GM12878 (cell line): ENCODE data around the gene CTXN1. TPM values are rescaled to one million over a fixed set of nuclear protein-coding genes. Genes with fewer than 3 reads are reported as not detected.

Experiments used
- ATAC-seq: fragments of 200-7000 bp; cut with Tn5 transposase; 3 replicates; pipeline ENCODE4 v1.9.1; 2020; ENCODE audit warnings: mild to moderate bottlenecking, moderate library complexity
- BruUV-seq: library from RNA; stranded (reverse); fragments of 400-500 nt; replicated peaks from 2 replicates; lab custom pipeline; 2021; lab: Mats Ljungman, UMichigan
- CTCF ChIA-PET: fragments of 300-600 bp; sonication (Branson Sonifier 250); formaldehyde crosslinking; extraction: SDS; loops from one replicate; lab custom pipeline; 2021; ENCODE audit warnings: inconsistent platforms; lab: Yijun Ruan, JAX
- POLR2A ChIA-PET: fragments of 350-600 bp; formaldehyde crosslinking; extraction: SDS; loops from one replicate; lab custom pipeline; 2021; ENCODE audit warnings: inconsistent platforms; lab: Charles Lee
- RAD21 ChIA-PET: fragments of 300-600 bp; sonication (Branson Sonifier 250); formaldehyde crosslinking; loops from one replicate; lab custom pipeline; 2023; ENCODE audit warnings: antibody characterized with exemption; ENCODE audit not compliant: unreplicated experiment; lab: Charles Lee
- SMC1A ChIA-PET: fragments of 300-600 bp; sonication (Branson Sonifier 250); formaldehyde crosslinking; loops from one replicate; lab custom pipeline; 2023; ENCODE audit not compliant: unreplicated experiment, uncharacterized antibody; lab: Charles Lee
- DNase-seq: peaks from one replicate; pipeline ENCODE4 v3.0.0-alpha.2; 2011; ENCODE audit warnings: low read depth, low spot score
- FAIRE-seq: peaks from 3 replicates; lab custom pipeline; 2011; peaks lifted over from hg19 to GRCh38; lab: Jason Lieb, UNC
- H2AFZ ChIP-seq: 2 replicates; pipeline ENCODE4 v1.6.0; 2011; ENCODE audit warnings: low read depth, low read length, control low read depth; ENCODE audit not compliant: control insufficient read depth
- H3K27ac ChIP-seq: 2 replicates; pipeline ENCODE4 v1.5.1; 2011; ENCODE audit warnings: control low read depth; ENCODE audit not compliant: control insufficient read depth, insufficient read depth
- H3K27me3 ChIP-seq, 2 experiments: replicated peaks in 1 of 2; 2 replicates each; pipeline versions ENCODE4 v1.6.0 to v1.6.1; 2011; ENCODE audit warnings: low read length in 1 of 2; ENCODE audit not compliant: control insufficient read depth in 2 of 2, insufficient read depth in 2 of 2
- H3K36me3 ChIP-seq, 2 experiments: 2 replicates each; pipeline ENCODE4 v1.5.1; 2011; ENCODE audit warnings: low read length in 1 of 2; ENCODE audit not compliant: control insufficient read depth in 2 of 2, insufficient read depth in 2 of 2
- H3K4me1 ChIP-seq: 2 replicates; pipeline ENCODE4 v1.6.1; 2011; ENCODE audit warnings: mild to moderate bottlenecking, low read length, moderate library complexity, mixed read lengths; ENCODE audit not compliant: control insufficient read depth, insufficient read depth
- H3K4me2 ChIP-seq: 2 replicates; pipeline ENCODE4 v1.6.0; 2011; ENCODE audit warnings: control low read depth; ENCODE audit not compliant: control insufficient read depth, insufficient read depth
- H3K4me3 ChIP-seq: fragments of 200-600 bp; sonication (generic); 2 replicates; pipeline ENCODE4 v1.5.1; 2016
- H3K79me2 ChIP-seq: 2 replicates; pipeline ENCODE4 v1.6.0; 2011; ENCODE audit warnings: low read length; ENCODE audit not compliant: control insufficient read depth, insufficient read depth
- H3K9ac ChIP-seq: 2 replicates; pipeline ENCODE4 v1.8.0; 2011; ENCODE audit warnings: low read length, control low read depth, mixed read lengths; ENCODE audit not compliant: control insufficient read depth, insufficient read depth
- H3K9me3 ChIP-seq: replicated peaks from 3 replicates; pipeline ENCODE4 v1.5.1; 2011; ENCODE audit warnings: mild to moderate bottlenecking, low read length; ENCODE audit not compliant: control insufficient read depth, insufficient read depth
- H4K20me1 ChIP-seq: 2 replicates; pipeline ENCODE4 v1.6.0; 2011; ENCODE audit not compliant: control insufficient read depth, insufficient read depth
- ETV6 ChIP-seq, 2 experiments: fragments of 450-650 bp in 1 of 2; IDR thresholded peaks in 1 of 2; conservative IDR thresholded peaks in 1 of 2; 2 replicates each; pipeline ENCODE4 v1.6.1; 2014; ENCODE audit warnings: antibody characterized with exemption in 1 of 2, borderline replicate concordance in 1 of 2, low read depth in 1 of 2, mild to moderate bottlenecking in 1 of 2, moderate library complexity in 1 of 2
- NFYA ChIP-seq: IDR thresholded peaks from 2 replicates; pipeline ENCODE4 v1.6.1; 2011; ENCODE audit warnings: low read depth, mild to moderate bottlenecking, low read length, improper control_type of control experiment, borderline replicate concordance
- RAD51 ChIP-seq: fragments of 450-650 bp; IDR thresholded peaks from 2 replicates; pipeline ENCODE4 v1.6.1; 2016; ENCODE audit warnings: moderate library complexity, mild to moderate bottlenecking, inconsistent platforms
- whole genome bisulfite sequencing: methylation state at CpG from one replicate; pipeline ENCODE4 v1.1.6; 2016; ENCODE audit warnings: low lambda C conversion rate; ENCODE audit not compliant: insufficient replicate concordance, insufficient coverage; ENCODE audit errors: missing lambda C conversion rate; 5-methylcytosine and 5-hydroxymethylcytosine counted together
- in situ Hi-C: fragments of 300-500 bp; cut with MboI; formaldehyde crosslinking; loops from 9 replicates; pipeline ENCODE4 v1.14.3; 2018; ENCODE audit warnings: mixed read lengths
- intact Hi-C: fragments of 100-400 bp; cut with micrococcal nuclease; formaldehyde crosslinking; loops from one replicate; pipeline ENCODE4 v1.14.2; 2022; ENCODE audit not compliant: unreplicated experiment
- polyA plus RNA-seq, 11 experiments: library from polyadenylated mRNA; depleted of rRNA in 4 of 11; unstranded in 6 of 11; stranded (reverse) in 5 of 11; fragments of >200 nt; fragmentation: Nextera tagmentation in 4 of 11; fragmentation: Illumina TruSeq in 1 of 11; extraction: Ambion mirVana in 4 of 11; extraction: Trizol in 1 of 11; gene quantifications; 1 replicate in 1 of 11; 2 replicates in 10 of 11; pipeline versions ENCODE4 v1.2.1 to v1.2.3, GENCODE V29; 2011 to 2016; ENCODE audit warnings: inconsistent platforms in 2 of 11, missing spikeins in 2 of 11, low read depth in 1 of 11
- total RNA-seq, 4 experiments: library from RNA; depleted of rRNA in 3 of 4; stranded (reverse); fragments of >200 nt in 3 of 4; fragmentation: Illumina TruSeq in 1 of 4; extraction: Trizol in 1 of 4; gene quantifications; 2 replicates each; pipeline versions ENCODE4 v1.2.1 to v1.2.3, GENCODE V29; 2013 to 2021

CTXN1 gene
- total and polyA plus RNA-seq, 10 of the 15 experiments (the other 5 are each of a cell fraction or from before 2014, with no cell fraction given) = 0.04 to 1.0 (median 0.38) TPM; not detected in 4

DNA sequence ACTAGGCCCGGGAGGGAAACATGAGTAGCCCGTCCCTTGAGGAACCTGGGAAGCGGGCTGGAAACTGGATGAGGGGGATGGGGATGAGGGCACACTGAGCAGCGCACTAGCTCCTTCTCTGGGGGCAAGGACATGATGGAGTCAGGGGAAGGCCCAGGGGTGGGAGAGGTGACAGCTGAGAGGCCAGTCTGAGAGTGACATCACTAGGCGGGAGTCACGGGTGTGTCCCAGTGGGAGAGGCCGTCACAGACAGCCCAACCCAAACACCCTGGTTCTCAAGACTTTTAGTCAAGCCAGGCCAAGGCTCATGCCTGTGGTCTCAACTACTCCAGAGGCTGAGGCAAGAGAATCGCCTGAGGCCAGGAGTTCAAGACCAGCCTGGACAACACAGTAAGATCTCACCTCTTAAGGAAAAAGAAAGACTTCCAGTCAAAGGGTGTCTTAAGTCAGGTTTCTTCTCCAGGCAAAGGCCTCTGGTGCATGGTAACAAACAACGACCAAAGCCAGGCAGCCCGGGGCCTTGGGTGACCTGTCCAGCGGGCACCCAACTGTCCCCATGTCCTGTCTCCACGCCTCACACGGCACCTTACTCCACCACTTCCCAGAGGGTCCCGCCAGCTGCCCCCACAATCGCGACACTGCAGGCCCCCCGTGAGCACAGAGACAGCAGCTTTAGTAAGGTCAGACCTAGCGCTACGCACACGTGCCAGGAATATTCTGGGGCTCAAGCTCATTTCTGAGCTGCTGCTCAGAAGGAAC, 43.0 kb upstream of the CTXN1 start:
- SMC1A ChIA-PET = no interaction called here
- Histone ChIP-seq H3K4me1 (no peaks in the 10 kb centered on the region), H3K27ac (no peak overlapping the region), H3K36me3 (peaks cover 35 to 38% of the 10 kb centered on the region in 2 experiments; a peak in 3 of 4 replicates), H3K9me3 (no peaks in the 10 kb centered on the region)
- ATAC-seq = no peak
- RAD21 ChIA-PET = no interaction called here
- intact Hi-C loops = no loop called here
- TF ChIP-seq ETV6 (conservative IDR thresholded peaks at IDR 0.05 in 1 of 2, IDR thresholded peaks at IDR 0.05 in 1 of 2; ENCODE audit: borderline replicate concordance in 1 of 2, low read depth in 1 of 2) = no peak
- TF ChIP-seq, all 136 proteins: peak for 0
- H3K27me3 ChIP-seq = no peaks in the 10 kb centered on the region
- CTCF ChIA-PET = interaction anchor here (1.2 to 4.0 kb wide), 3 partner anchors 24 to 33 kb away, joined by 3 to 22 read pairs (median 10); partner anchors contain the start of gene TIMM44
- no peak overlapping the region for H3K4me2 ChIP-seq
- H4K20me1 ChIP-seq = no peaks in the 10 kb centered on the region
- H3K4me3 ChIP-seq = no peak overlapping the region
- H2AFZ ChIP-seq = no peak overlapping the region
- in situ Hi-C loops = no loop called here
- H3K9ac ChIP-seq = no peak overlapping the region
- no peaks in the 10 kb centered on the region for H3K79me2 ChIP-seq
- WGBS = 93% methylated on average over 20 of the region's 20 CpGs
- POLR2A ChIA-PET = interaction anchor here (0.6 kb wide), 1 partner anchor 10 kb away, joined by 3 read pairs; no protein-coding TSS in a partner anchor
- no TSS peak for BruUV-seq
- no peak for FAIRE-seq
- DNase-seq = no peak

DNA sequence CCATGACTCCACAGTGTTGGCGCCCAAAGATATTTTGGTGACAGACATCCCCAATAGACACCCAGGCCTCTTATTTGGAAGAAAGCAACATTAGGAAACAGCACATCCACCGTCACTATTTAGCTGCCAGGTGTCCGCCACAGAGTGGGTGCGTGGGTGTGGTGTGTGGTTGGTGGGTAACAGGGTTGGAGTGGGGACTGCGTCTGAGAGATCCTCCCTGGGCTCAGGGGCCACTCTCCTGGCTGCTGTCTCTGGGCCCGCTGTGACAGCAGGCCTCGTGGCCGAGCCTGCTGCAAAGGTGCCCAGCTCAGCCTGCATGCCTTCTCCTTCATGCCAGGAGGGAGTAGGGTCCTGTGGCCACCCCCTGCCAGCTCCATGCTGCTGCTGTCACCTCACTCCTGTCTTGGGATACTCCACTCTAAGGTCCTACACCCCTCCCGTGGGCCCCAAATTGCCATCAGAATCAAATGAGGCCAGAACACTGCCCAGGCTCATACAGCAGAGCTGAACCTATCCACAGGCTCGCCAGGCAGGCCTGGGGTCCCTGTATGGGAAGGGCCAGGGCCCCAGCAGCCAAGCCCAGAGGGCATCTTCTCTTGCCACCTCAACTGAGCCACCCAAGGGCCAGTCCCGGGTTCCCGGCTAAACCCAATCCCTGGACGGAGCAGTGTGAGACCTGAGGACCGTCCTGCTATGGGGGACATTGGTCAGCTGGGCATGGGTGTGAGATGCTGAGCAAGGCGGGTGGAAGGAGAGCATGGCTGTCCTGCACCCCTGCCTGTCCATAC, 42.3 kb upstream of the CTXN1 start:
- FAIRE-seq (no peak), ATAC-seq (no peak), DNase-seq (no peak)
- Histone ChIP-seq H4K20me1 (no peaks in the 10 kb centered on the region), H3K4me2 (no peak overlapping the region), H3K27ac (no peak overlapping the region), H2AFZ (no peak overlapping the region), H3K27me3 (no peaks in the 10 kb centered on the region), H3K9ac (no peak overlapping the region), H3K36me3 (peaks cover 37 to 40% of the 10 kb centered on the region in 2 experiments; a peak in 3 of 4 replicates), H3K4me1 (no peaks in the 10 kb centered on the region), H3K4me3 (no peak overlapping the region), H3K9me3 (no peaks in the 10 kb centered on the region), H3K79me2 (no peaks in the 10 kb centered on the region)
- in situ Hi-C loops (no loop called here), intact Hi-C loops (no loop called here)
- POLR2A ChIA-PET = no interaction called here
- 95% methylated on average over 14 of the region's 15 CpGs for WGBS
- TF ChIP-seq RAD51 (no peak), NFYA (no peak)
- BruUV-seq = no TSS peak
- CTCF ChIA-PET = interaction anchor here (4.0 kb wide), 1 partner anchor 23 kb away, joined by 22 read pairs; the partner anchor contains the start of gene TIMM44
- SMC1A ChIA-PET = no interaction called here
- RAD21 ChIA-PET = no interaction called here
